ENCODE data around the gene ITGA3. TPM values are rescaled to one million over a fixed set of nuclear protein-coding genes. Genes with fewer than 3 reads are reported as not detected.

The ITGA3 gene
- total RNA-seq, 1 experiment from 2014 or later: 392 TPM

DNA sequence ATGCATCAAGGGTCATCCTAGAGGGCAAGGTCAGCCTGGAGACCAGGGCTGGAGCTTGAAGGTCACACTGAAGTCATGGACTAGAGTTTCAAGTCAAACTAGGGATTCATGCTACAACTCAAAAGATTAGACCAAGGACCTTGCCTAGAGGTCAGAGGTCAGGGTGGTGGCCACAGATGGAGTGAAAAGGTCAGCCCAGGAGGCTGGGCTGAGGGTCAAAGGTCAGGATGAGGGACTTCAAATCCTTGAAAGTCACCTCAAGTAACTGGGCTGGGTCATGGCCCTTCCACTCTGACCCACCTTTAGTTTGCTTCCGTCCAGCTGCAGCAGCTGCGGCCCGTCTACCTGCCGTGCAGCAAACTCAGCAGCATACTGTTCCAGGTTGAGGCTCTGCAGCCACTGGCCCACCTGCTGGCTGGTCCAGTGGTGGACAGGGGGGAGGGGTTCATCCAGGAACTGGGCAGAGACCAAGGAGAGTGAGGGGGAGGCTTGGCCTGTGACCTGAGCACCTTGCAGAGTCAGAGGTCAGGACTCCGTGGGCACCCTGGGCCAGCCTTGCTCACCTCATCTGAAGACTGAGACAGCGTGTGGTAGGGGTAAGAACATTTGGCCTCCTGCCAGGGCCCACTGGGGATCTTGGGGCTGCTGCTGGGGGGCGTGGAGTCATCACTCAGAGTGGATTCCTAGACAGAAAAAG, 57.9 kb downstream of the ITGA3 start:
- H3K9me2 ChIP-seq (ENCODE audit: insufficient read depth): no peaks in the 10 kb centered on the region
- 0 out of 2 replicates have a peak, but pooled peaks cover under 1% of the 10 kb centered on the region for H3K27me3 ChIP-seq (ENCODE audit: insufficient read depth, low read length)
- no peak overlapping the region for H2AFZ ChIP-seq (ENCODE audit: low read depth, low read length, poor library complexity, severe bottlenecking)
- H3K9ac ChIP-seq (ENCODE audit: low read length): no peak overlapping the region
- peaks cover 7 to 22% of the 10 kb centered on the region in 2 experiments; a peak in 3 of 4 replicates for H3K4me1 ChIP-seq (ENCODE audit: control insufficient read depth in 1 of 2, insufficient read depth in 2 of 2, low read length in 2 of 2)
- no peak overlapping the region for H3K4me2 ChIP-seq (ENCODE audit: low read length)
- intact Hi-C loops (cut with micrococcal nuclease): loop anchor here (2.0 kb wide), 1 partner anchor 47 kb away; no protein-coding TSS in a partner anchor
- RAD21 ChIA-PET (ENCODE audit: low non-redundant PET in 1 of 2, low total read pairs in 2 of 2, uncharacterized antibody in 2 of 2, unreplicated experiment in 2 of 2): no interaction called here
- TF ChIP-seq, protein P1, sequence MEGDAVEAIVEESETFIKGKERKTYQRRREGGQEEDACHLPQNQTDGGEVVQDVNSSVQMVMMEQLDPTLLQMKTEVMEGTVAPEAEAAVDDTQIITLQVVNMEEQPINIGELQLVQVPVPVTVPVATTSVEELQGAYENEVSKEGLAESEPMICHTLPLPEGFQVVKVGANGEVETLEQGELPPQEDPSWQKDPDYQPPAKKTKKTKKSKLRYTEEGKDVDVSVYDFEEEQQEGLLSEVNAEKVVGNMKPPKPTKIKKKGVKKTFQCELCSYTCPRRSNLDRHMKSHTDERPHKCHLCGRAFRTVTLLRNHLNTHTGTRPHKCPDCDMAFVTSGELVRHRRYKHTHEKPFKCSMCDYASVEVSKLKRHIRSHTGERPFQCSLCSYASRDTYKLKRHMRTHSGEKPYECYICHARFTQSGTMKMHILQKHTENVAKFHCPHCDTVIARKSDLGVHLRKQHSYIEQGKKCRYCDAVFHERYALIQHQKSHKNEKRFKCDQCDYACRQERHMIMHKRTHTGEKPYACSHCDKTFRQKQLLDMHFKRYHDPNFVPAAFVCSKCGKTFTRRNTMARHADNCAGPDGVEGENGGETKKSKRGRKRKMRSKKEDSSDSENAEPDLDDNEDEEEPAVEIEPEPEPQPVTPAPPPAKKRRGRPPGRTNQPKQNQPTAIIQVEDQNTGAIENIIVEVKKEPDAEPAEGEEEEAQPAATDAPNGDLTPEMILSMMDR (IDR thresholded peaks at IDR 0.05 in 2 of 3, conservative IDR thresholded peaks at IDR 0.05 in 1 of 3; ENCODE audit: borderline replicate concordance in 1 of 3, insufficient read depth in 1 of 3, low read depth in 2 of 3, low read length in 2 of 3): no peak
- TF ChIP-seq TCF7L2 (IDR thresholded peaks at IDR 0.05; ENCODE audit: borderline replicate concordance, extremely low read depth, insufficient read depth, insufficient read length) (no peak), SRF (IDR thresholded peaks at IDR 0.05; ENCODE audit: low read depth) (no peak), EZH2 (IDR thresholded peaks at IDR 0.05) (no peak), SP1 (IDR thresholded peaks at IDR 0.05; ENCODE audit: low read depth) (no peak), CBX3 (IDR thresholded peaks at IDR 0.05; ENCODE audit: low read depth) (no peak), RAD21 (IDR thresholded peaks at IDR 0.05; ENCODE audit: low read depth) (no peak), JUND (IDR thresholded peaks at IDR 0.05) (no peak), EGR1 (IDR thresholded peaks at IDR 0.05; ENCODE audit: low read depth) (no peak), EZH2phosphoT487 (IDR thresholded peaks at IDR 0.05; ENCODE audit: borderline replicate concordance) (no peak), YY1 (IDR thresholded peaks at IDR 0.05; ENCODE audit: extremely low read depth, insufficient replicate concordance, low read depth, low read length) (no peak), SIN3A (IDR thresholded peaks at IDR 0.05; ENCODE audit: low read depth) (no peak), POLR2AphosphoS5 (IDR thresholded peaks at IDR 0.05; ENCODE audit: low read depth, low read length) (no peak)
- TF ChIP-seq, protein P2, sequence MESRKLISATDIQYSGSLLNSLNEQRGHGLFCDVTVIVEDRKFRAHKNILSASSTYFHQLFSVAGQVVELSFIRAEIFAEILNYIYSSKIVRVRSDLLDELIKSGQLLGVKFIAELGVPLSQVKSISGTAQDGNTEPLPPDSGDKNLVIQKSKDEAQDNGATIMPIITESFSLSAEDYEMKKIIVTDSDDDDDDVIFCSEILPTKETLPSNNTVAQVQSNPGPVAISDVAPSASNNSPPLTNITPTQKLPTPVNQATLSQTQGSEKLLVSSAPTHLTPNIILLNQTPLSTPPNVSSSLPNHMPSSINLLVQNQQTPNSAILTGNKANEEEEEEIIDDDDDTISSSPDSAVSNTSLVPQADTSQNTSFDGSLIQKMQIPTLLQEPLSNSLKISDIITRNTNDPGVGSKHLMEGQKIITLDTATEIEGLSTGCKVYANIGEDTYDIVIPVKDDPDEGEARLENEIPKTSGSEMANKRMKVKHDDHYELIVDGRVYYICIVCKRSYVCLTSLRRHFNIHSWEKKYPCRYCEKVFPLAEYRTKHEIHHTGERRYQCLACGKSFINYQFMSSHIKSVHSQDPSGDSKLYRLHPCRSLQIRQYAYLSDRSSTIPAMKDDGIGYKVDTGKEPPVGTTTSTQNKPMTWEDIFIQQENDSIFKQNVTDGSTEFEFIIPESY (IDR thresholded peaks at IDR 0.05; ENCODE audit: extremely low read depth, insufficient replicate concordance, low read length): no peak
- TF ChIP-seq, protein P3, sequence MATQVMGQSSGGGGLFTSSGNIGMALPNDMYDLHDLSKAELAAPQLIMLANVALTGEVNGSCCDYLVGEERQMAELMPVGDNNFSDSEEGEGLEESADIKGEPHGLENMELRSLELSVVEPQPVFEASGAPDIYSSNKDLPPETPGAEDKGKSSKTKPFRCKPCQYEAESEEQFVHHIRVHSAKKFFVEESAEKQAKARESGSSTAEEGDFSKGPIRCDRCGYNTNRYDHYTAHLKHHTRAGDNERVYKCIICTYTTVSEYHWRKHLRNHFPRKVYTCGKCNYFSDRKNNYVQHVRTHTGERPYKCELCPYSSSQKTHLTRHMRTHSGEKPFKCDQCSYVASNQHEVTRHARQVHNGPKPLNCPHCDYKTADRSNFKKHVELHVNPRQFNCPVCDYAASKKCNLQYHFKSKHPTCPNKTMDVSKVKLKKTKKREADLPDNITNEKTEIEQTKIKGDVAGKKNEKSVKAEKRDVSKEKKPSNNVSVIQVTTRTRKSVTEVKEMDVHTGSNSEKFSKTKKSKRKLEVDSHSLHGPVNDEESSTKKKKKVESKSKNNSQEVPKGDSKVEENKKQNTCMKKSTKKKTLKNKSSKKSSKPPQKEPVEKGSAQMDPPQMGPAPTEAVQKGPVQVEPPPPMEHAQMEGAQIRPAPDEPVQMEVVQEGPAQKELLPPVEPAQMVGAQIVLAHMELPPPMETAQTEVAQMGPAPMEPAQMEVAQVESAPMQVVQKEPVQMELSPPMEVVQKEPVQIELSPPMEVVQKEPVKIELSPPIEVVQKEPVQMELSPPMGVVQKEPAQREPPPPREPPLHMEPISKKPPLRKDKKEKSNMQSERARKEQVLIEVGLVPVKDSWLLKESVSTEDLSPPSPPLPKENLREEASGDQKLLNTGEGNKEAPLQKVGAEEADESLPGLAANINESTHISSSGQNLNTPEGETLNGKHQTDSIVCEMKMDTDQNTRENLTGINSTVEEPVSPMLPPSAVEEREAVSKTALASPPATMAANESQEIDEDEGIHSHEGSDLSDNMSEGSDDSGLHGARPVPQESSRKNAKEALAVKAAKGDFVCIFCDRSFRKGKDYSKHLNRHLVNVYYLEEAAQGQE (IDR thresholded peaks at IDR 0.05; ENCODE audit: low read depth): no peak
- TF ChIP-seq, protein P4, sequence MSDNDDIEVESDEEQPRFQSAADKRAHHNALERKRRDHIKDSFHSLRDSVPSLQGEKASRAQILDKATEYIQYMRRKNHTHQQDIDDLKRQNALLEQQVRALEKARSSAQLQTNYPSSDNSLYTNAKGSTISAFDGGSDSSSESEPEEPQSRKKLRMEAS (IDR thresholded peaks at IDR 0.05): no peak
- no TSS peak for BruUV-seq (replicated peaks)
- ATAC-seq (no peak), DNase-seq (ENCODE audit: low read depth, low spot score) (no peak)
- H3K27ac ChIP-seq (ENCODE audit: low read depth, low read length): no peak overlapping the region; the same call in 1 of the 2 replicates
- peaks cover 0 to under 1% of the 10 kb centered on the region in 2 experiments; a peak in 1 of 4 replicates for H3K36me3 ChIP-seq (ENCODE audit: control insufficient read depth in 1 of 2, insufficient read depth in 2 of 2, low read length in 2 of 2)
- no peaks in the 10 kb centered on the region for H3K9me3 ChIP-seq (ENCODE audit: control insufficient read depth in 1 of 2, insufficient read depth in 1 of 2, low read depth in 1 of 2, low read length in 2 of 2)
- no peaks in the 10 kb centered on the region for H3K79me2 ChIP-seq (ENCODE audit: insufficient read depth, low read length)
- CTCF ChIA-PET: interaction anchor here (1.1 to 6.8 kb wide), 6 partner anchors 10 to 86 kb away, joined by 3 to 55 read pairs (median 7); partner anchors contain the start of gene PDK2
- H4K20me1 ChIP-seq (ENCODE audit: insufficient read depth): no peaks in the 10 kb centered on the region
- no peak overlapping the region for H3K4me3 ChIP-seq (replicated peaks in 1 of 2; ENCODE audit: low read depth in 1 of 2, low read length in 2 of 2)
- POLR2A ChIA-PET: no interaction called here
